ENCODE measurements around the gene MRFAP1L1.

MRFAP1L1 gene

GRCh38 chr4:6715704-6716017 is 6.0 kb upstream of the MRFAP1L1 start:
- DNase-seq = no peak

GRCh38 chr4:6714954-6715353 is 5.3 kb upstream of the MRFAP1L1 start:
- no peak for DNase-seq

- no peak for DNase-seq
Observed at GRCh38 chr4:6710996-6711395, 1.3 kb upstream of the MRFAP1L1 start.

GRCh38 chr4:6710282-6710681 is 617 bp upstream of the MRFAP1L1 start:
- no peak for DNase-seq

GRCh38 chr4:6706173-6706572 is 3.5 kb downstream of the MRFAP1L1 start:
- DNase-seq = no peak

- DNase-seq = no peak
Observed at GRCh38 chr4:6705646-6706045, 4.0 kb downstream of the MRFAP1L1 start.

- DNase-seq = no peak
Observed at GRCh38 chr4:6703786-6704185, 5.9 kb downstream of the MRFAP1L1 start.

- DNase-seq = no peak
Observed at GRCh38 chr4:6702761-6703160, 6.9 kb downstream of the MRFAP1L1 start.

GRCh38 chr4:6701371-6701770 is 8.3 kb downstream of the MRFAP1L1 start:
- no peak for DNase-seq

GRCh38 chr4:6699903-6700302 is 9.8 kb downstream of the MRFAP1L1 start:
- DNase-seq = no peak

- DNase-seq = no peak
Observed at GRCh38 chr4:6699388-6699787, 10.3 kb downstream of the MRFAP1L1 start.

GRCh38 chr4:6697131-6697530 is 12.5 kb downstream of the MRFAP1L1 start:
- no peak for DNase-seq

- DNase-seq = no peak
Observed at GRCh38 chr4:6696611-6697010, 13.1 kb downstream of the MRFAP1L1 start.

- no peak for DNase-seq
Observed at GRCh38 chr4:6695660-6696610, 13.7 kb downstream of the MRFAP1L1 start.

GRCh38 chr4:6694177-6694901 is 15.3 kb downstream of the MRFAP1L1 start:
- no peak for DNase-seq

- no peak for DNase-seq
Observed at GRCh38 chr4:6693231-6694176, 16.2 kb downstream of the MRFAP1L1 start, which contains the start of gene S100P. TSS of gene S100P (plus strand) at chr4:6693878. CDS start at chr4:6693933, 55 bp downstream.

GRCh38 chr4:6692806-6693205 is 16.9 kb downstream of the MRFAP1L1 start:
- no peak for DNase-seq

GRCh38 chr4:6692379-6692778 is 17.3 kb downstream of the MRFAP1L1 start:
- no peak for DNase-seq

GRCh38 chr4:6689506-6689960 is 20.1 kb downstream of the MRFAP1L1 start:
- no peak for DNase-seq

GRCh38 chr4:6688879-6689505 is 20.7 kb downstream of the MRFAP1L1 start:
- DNase-seq = no peak

- no peak for DNase-seq
Observed at GRCh38 chr4:6687947-6688878, 21.5 kb downstream of the MRFAP1L1 start.

Data from DMS 273 treated with DMSO at 0.1 percent for 48 hours (cell line).